GM19328 (cell line): ENCODE results near the gene FAM131B.

Experiments used
- ATAC-seq: cut with Tn5 transposase; IDR thresholded peaks from one replicate; pipeline ENCODE4 v1.9.1; 2021; ENCODE audit warnings: mild to moderate bottlenecking, moderate library complexity; ENCODE audit not compliant: unreplicated experiment

FAM131B gene

DNA sequence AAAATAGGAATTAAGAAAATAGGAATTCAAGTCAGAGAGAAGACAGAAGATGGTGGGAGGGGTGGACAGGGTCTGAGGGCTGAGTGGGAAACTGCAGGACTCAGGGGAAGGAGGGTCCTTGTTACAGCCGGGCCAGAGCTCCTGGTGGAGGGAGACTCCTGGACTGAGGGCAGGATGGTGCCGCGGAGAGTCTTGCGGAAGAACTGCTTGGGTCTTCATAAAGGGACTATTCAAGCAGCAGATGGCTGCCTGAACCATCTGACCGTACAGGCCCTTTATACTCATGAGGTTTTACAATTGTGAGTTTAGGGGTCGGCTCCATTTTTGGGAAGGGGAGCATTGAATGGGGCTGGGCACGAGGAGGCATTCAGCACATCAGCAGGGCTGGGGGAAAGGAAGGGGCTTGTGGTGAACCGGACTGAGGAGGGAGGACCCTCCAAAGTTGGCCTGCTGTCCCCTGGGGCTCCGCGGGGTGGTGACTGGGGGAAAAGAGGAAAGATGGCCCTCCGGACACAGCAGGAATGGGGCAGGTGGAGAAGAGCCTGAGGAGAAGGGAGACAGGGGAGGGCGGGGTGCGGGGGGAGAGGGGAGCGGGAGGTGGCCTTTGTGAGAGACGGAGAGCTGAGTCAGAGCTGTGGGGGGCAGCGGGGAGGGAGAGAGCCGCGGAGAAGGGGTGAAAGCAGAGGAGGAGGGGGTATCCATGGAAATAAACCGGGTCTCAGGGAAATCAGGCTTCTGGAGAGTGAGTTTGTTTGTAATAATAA lies 1.5 kb downstream of the FAM131B start:
- ATAC-seq, result no peak

GRCh38 chr7:143359771-143360353 lies 2.7 kb downstream of the FAM131B start:
- ATAC-seq, result no peak

- ATAC-seq, result no peak
Observed at GRCh38 chr7:143358626-143359025, 3.9 kb downstream of the FAM131B start.

- no peak for ATAC-seq
Observed at GRCh38 chr7:143356414-143357050, 6.0 kb downstream of the FAM131B start.

GRCh38 chr7:143355450-143356385 lies 6.8 kb downstream of the FAM131B start:
- ATAC-seq, result no peak

DNA sequence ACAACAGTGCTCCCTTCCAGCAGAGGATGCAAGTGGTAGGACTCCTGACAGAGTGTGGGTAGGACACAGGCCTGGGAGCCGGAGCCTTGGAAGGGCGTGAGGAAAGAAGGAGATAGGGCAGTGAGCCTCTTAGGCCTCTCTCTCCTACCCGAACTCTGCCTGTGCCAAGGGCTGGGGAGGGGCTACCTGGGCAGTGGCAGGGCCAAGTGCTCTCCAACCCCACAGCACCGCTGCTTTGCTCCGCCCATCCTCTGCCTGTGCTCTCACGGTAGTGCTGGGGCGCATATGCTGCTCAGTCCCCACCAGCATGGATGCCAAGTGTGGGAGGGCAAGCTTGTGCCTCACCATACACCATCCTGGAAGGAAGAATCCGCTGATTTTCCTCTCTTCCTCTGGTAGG lies 7.5 kb downstream of the FAM131B start:
- no peak for ATAC-seq

GRCh38 chr7:143354376-143354775 lies 8.1 kb downstream of the FAM131B start:
- no peak for ATAC-seq

GRCh38 chr7:143352531-143353002 lies 9.9 kb downstream of the FAM131B start:
- ATAC-seq, result no peak

DNA sequence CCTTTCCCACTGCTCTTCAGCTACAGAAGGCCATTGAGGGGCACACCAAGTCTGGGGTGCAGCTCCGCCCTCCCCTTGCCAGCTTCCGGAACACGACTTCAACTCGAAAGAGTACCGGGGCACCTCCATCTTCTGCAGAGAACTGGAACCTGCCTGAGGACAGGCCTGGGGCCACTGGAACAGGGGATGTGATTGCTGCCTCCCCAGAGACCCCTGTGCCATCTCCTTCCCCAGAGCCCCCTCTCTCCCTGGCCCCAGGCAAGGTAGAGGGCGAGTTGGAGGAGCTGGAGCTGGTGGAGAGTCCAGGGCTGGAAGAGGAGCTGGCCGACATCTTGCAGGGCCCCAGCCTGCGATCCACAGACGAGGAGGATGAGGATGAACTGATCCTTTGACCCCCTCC lies 10.9 kb downstream of the FAM131B start:
- no peak for ATAC-seq

DNA sequence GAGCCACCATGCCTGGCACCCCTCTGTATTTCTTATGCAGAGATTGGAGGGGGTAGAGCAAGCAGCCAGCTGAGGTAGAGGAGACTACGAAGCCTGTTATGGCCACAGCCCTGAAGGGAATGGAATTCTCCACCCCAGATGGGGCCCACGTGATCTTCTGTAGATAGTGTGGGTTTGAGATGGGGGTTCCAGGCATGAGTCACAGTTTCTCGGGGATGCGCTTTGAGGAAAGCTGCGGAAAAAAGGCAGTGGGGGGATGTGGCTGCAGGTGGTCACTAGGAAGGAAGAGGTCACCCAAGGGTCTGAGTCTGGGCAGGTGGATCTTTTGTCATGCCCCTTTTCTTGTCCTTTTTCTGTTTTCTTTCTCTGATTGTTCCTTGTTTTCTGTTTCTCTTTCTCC lies 11.5 kb downstream of the FAM131B start:
- no peak for ATAC-seq

DNA sequence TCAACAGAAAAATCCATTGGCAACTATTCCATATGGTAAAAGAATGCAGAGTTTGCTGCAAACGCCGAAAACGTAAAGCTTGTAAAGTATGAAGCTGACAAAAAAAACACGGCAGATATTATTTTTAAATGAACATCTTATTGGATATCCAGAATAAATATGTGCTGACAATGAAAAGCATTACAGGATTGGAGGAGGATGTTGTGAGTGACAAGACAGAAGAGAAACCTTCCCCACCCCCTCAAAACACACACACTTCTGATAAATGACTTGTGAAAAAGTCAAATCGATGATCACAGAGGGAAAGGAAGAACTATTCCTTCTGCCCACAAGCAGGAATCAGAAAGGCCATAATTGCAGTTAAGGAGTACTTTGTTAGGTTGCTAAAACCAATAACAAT lies 14.6 kb downstream of the FAM131B start:
- ATAC-seq, result no peak

- ATAC-seq, result no peak
Observed at GRCh38 chr7:143346018-143346417, 16.5 kb downstream of the FAM131B start.

DNA sequence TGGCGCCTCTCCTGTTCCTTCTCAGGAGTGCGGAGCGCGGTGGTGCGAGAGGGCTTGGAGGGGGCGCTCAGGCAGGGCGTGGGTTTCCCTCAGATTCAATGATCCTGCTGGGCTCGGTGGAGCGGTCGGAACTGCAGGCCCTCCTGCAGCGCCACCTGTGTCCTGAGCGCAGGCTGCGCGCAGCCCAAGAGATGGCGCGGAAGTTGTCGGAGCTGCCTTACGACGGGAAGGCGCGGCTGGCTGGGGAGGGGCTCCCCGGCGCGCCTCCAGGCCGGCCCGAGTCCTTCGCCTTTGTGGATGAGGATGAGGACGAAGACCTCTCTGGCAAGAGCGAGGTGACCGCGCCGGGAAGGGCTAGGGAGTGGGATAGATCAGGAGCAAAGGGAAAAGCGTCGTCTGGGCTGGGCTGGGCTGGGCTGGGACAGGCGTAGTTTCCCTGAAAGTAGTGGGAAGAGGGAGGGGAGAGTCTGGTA lies 17.0 kb downstream of the FAM131B start:
- ATAC-seq, result peak; percentile 53

GRCh38 chr7:143343596-143343995 lies 18.9 kb downstream of the FAM131B start:
- ATAC-seq, result no peak

DNA sequence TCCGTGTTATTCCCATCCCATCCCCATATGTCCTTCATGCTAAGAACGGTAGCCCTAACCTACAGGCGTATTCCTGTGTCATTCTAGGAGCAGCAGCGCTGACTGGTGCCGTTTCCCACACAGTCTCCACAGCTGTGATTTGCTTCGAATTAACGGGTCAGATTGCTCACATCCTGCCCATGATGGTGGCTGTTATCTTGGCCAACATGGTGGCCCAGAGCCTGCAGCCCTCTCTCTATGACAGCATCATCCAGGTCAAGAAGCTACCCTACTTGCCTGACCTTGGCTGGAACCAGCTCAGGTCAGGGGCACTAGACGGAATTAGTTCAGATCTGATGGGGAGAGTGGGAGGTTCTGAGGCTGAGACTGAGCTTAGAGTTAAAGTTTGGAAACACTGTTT lies 20.7 kb downstream of the FAM131B start:
- no peak for ATAC-seq

DNA sequence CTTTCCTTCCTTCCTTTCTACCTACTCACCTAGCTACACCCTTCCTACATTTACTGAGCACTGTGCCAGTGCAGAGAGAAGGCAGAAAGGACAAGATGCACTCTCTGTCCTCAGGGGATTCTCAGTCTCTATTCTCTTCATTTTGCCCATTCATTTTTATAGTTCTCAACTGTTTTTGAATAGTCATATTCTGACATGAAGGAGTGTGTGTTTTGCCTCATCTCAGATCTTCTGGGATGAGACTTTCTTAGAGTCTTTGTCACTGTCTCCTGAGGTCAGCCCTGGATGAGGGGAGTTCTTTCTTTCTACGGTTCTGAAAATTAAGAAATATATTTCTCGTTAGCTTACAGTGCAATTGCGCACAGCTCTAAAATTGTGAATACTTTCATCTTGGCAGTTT lies 25.3 kb downstream of the FAM131B start:
- ATAC-seq, result no peak

GRCh38 chr7:143334244-143334643 lies 28.3 kb downstream of the FAM131B start:
- ATAC-seq, result no peak

DNA sequence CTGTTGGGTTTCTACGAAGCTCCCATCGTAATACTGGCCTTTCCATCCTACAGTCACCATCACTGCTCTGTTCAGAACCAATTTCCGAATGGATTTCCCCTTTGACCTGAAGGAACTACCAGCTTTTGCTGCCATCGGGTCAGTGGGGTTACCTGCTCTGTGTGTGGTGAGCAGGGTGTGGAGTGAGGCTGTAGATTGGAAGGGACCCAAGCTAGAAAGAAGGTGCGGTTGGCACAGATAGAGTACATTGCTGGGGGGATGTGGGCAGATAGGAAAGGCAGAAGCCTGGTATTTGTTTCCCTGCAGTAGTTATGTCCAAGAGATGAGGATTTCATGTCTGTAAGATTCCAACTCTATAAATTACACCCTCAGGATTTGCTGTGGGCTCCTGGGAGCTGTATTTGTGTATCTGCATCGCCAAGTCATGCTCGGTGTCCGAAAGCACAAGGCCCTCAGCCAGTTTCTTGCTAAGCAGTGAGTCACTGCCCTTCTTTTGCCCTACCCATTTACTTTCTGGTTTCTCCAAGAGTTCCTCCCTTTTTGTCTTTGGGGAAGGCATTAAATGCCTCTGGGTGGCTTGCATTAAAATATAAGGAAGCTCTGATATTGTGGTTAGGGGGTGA lies 31.2 kb downstream of the FAM131B start:
- ATAC-seq, result no peak

- ATAC-seq, result no peak
Observed at GRCh38 chr7:143329471-143330170, 32.9 kb downstream of the FAM131B start.

DNA sequence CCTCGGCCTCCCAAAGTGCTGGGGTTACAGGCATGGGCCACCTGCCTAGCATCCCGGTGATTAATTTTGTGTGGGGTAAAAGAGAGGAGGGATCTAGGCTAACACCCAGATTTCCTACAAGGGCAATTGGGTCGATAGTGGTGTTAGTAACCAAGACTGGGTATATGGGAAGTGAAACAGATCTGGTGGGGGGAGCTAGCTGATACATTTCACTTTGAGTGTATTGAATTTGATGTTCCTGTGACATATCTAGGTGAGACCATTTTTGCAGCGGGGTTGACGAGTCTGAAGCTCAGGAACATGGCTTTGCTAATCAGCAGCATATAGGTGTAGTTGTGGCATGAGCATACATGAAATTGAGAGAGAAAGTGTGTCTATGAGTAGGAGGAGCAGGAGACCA lies 34.6 kb downstream of the FAM131B start:
- no peak for ATAC-seq
